ENCODE data around the gene TPCN2. TPM values are rescaled to one million over a fixed set of nuclear protein-coding genes. Genes with fewer than 3 reads are reported as not detected.

Gene TPCN2
- total and polyA plus RNA-seq, 2 of the 4 experiments (the other 2 are of a cell fraction) = 3.4 to 8.0 TPM

- no peak overlapping the region for H4K5ac ChIP-seq (ENCODE audit: low read depth, low read length)
- CTCF ChIA-PET = no interaction called here
- H2AK5ac ChIP-seq (ENCODE audit: low read depth, low read length) = no peak overlapping the region
Observed at GRCh38 chr11:69022260-69022659, 26.5 kb upstream of the TPCN2 start.

More at GRCh38 chr11:69022260-69022659, 26.5 kb upstream of the TPCN2 start:
- H3K4me1 ChIP-seq (ENCODE audit: control insufficient read depth, insufficient read depth, low read length) = peaks cover 2% of the 10 kb centered on the region; the same call in 1 of the 2 replicates
- POLR2A ChIA-PET (ENCODE audit: unreplicated experiment) = no interaction called here
- H3K9ac ChIP-seq (ENCODE audit: low read depth, low read length) = no peak overlapping the region
- H3K9me1 ChIP-seq (ENCODE audit: insufficient read depth, low read length) = no peaks in the 10 kb centered on the region
- H3K18ac ChIP-seq (ENCODE audit: low read depth, low read length) = no peak overlapping the region
- DNase-seq (peak; percentile 29), ATAC-seq (ENCODE audit: low read depth) (no peak; the same call in 1 of the 2 replicates)
- no peaks in the 10 kb centered on the region for H3K9me3 ChIP-seq (ENCODE audit: control insufficient read depth, insufficient read depth, low read length)
- H3K27me3 ChIP-seq (ENCODE audit: control insufficient read depth, insufficient read depth, low read length) = no peaks in the 10 kb centered on the region
- no peak overlapping the region for H3K4me2 ChIP-seq (ENCODE audit: low read depth, low read length)
- no peak overlapping the region for H3K4ac ChIP-seq (ENCODE audit: low read depth, low read length)
- no TSS peak for BruUV-seq (replicated peaks)
- intact Hi-C loops (cut with micrococcal nuclease) = no loop called here
- no peak overlapping the region for H2AK9ac ChIP-seq (replicated peaks; ENCODE audit: low read depth, low read length, poor library complexity)
- H3K27ac ChIP-seq (ENCODE audit: insufficient read depth, low read length) = no peak overlapping the region
- H2BK20ac ChIP-seq (ENCODE audit: low read depth, low read length) = no peak overlapping the region
- H4K91ac ChIP-seq (ENCODE audit: insufficient read depth, low read depth, low read length) = no peak overlapping the region
- no peak overlapping the region for H3K56ac ChIP-seq (ENCODE audit: extremely low read depth, insufficient read depth, low read length)
- TF ChIP-seq RAD21 (IDR thresholded peaks at IDR 0.05; ENCODE audit: low read length) (no peak), POLR2A (IDR thresholded peaks at IDR 0.05; ENCODE audit: low read depth, low read length) (no peak), MAZ (IDR thresholded peaks at IDR 0.05; ENCODE audit: borderline replicate concordance, low read depth, low read length) (no peak)
- no peak overlapping the region for H2BK15ac ChIP-seq (ENCODE audit: low read depth, low read length)
- H3K4me3 ChIP-seq (ENCODE audit: insufficient read depth, low read depth, low read length) = no peak overlapping the region
- H3K36me3 ChIP-seq (ENCODE audit: control insufficient read depth, insufficient read depth, low read length) = no peaks in the 10 kb centered on the region
- dilution Hi-C loops (cut with HindIII; ENCODE audit: low sequenced_read_pairs, unreplicated experiment) = no loop called here
- H2BK5ac ChIP-seq (ENCODE audit: low read depth, low read length, poor library complexity, severe bottlenecking) = no peak overlapping the region
- H4K20me1 ChIP-seq (ENCODE audit: insufficient read depth, low read length) = no peaks in the 10 kb centered on the region
- WGBS, 2 experiments (ENCODE audit: extremely low coverage in 2 of 2, insufficient read length in 1 of 2) = 80% methylated on average over 1 of the region's 10 CpGs; no CpG with 5 or more reads in 1 of the 2 experiments
- in situ Hi-C loops (cut with MboI; ENCODE audit: low sequenced_read_pairs) = no loop called here
- no peaks in the 10 kb centered on the region for H3K79me1 ChIP-seq (ENCODE audit: low read depth in 1 of 2, low read length in 2 of 2)
- no peak overlapping the region for H2AFZ ChIP-seq (replicated peaks; ENCODE audit: low read length, poor library complexity)
- H4K8ac ChIP-seq (ENCODE audit: low read depth in 2 of 2, low read length in 2 of 2) = no peak overlapping the region
- H2BK120ac ChIP-seq (ENCODE audit: low read depth, low read length) = no peak overlapping the region
- H3K23ac ChIP-seq (ENCODE audit: low read depth, low read length) = no peak overlapping the region
- no peak overlapping the region for H3K14ac ChIP-seq (replicated peaks; ENCODE audit: low read depth, low read length)

Data from IMR-90 (cell line).